H1 (cell line): Measurements from ENCODE around the gene OR51B2. TPM values are rescaled to one million over a fixed set of nuclear protein-coding genes. Genes with fewer than 3 reads are reported as not detected.

Source experiments
- CTCF ChIA-PET: fragments of 300-600 bp; sonication (Branson Sonifier 250); formaldehyde crosslinking; loops from one replicate; lab custom pipeline; 2021; ENCODE audit not compliant: partially characterized antibody; lab: Charles Lee
- POLR2A ChIA-PET: fragments of 300-600 bp; sonication (Branson Sonifier 250); formaldehyde crosslinking; loops from one replicate; lab custom pipeline; 2021; ENCODE audit warnings: inconsistent platforms; ENCODE audit not compliant: partially characterized antibody; lab: Charles Lee
- DNase-seq, 2 experiments: peaks; one replicate each; pipeline versions ENCODE4 v3.0.0 to v3.0.0-alpha.2; 2010 to 2022; ENCODE audit warnings: low spot score in 2 of 2, low read depth in 1 of 2, mixed read lengths in 1 of 2
- FAIRE-seq: peaks from 2 replicates; lab custom pipeline; 2011; peaks lifted over from hg19 to GRCh38; lab: Jason Lieb, UNC
- H2AFZ ChIP-seq: 2 replicates; pipeline ENCODE4 v1.8.1; 2012; ENCODE audit warnings: low read length, inconsistent platforms
- H2AK5ac ChIP-seq: 2 replicates; pipeline ENCODE4 v1.6.1; 2013; ENCODE audit warnings: low read depth, low read length
- H2BK120ac ChIP-seq: replicated peaks from 2 replicates; pipeline ENCODE3; 2013; ENCODE audit warnings: low read depth, low read length, inconsistent platforms
- H2BK12ac ChIP-seq: 2 replicates; pipeline ENCODE4 v1.6.1; 2013; ENCODE audit warnings: low read depth, low read length
- H2BK15ac ChIP-seq: 2 replicates; pipeline ENCODE4 v1.6.1; 2013; ENCODE audit warnings: low read length
- H2BK20ac ChIP-seq: 2 replicates; pipeline ENCODE4 v1.6.1; 2013; ENCODE audit warnings: low read length
- H2BK5ac ChIP-seq: 2 replicates; pipeline ENCODE4 v1.6.1; 2013; ENCODE audit warnings: low read depth, low read length
- H3K14ac ChIP-seq: 2 replicates; pipeline ENCODE4 v1.6.1; 2013; ENCODE audit warnings: inconsistent platforms; ENCODE audit not compliant: insufficient read length
- H3K18ac ChIP-seq: 2 replicates; pipeline ENCODE4 v1.6.1; 2013; ENCODE audit warnings: low read length; ENCODE audit errors: extremely low read depth
- H3K23ac ChIP-seq: 2 replicates; pipeline ENCODE4 v1.6.1; 2013; ENCODE audit warnings: inconsistent platforms; ENCODE audit not compliant: insufficient read length
- H3K23me2 ChIP-seq: 2 replicates; pipeline ENCODE4 v1.6.1; 2013; ENCODE audit warnings: low read depth, low read length
- H3K27ac ChIP-seq: 2 replicates; pipeline ENCODE4 v1.6.1; 2011; ENCODE audit warnings: low read depth, low read length, inconsistent platforms
- H3K27me3 ChIP-seq, 4 experiments: replicated peaks in 1 of 4; 1 replicate in 1 of 4; 2 replicates in 3 of 4; pipeline versions ENCODE4 v1.6.1 to v1.8.1; 2011 to 2013; ENCODE audit warnings: low read length in 3 of 4, mild to moderate bottlenecking in 3 of 4, inconsistent platforms in 2 of 4, mixed read lengths in 2 of 4, moderate library complexity in 1 of 4; ENCODE audit not compliant: control insufficient read depth in 3 of 4, insufficient read depth in 3 of 4; ENCODE audit errors: extremely low read depth in 1 of 4
- H3K36me3 ChIP-seq, 4 experiments: 2 replicates each; pipeline versions ENCODE4 v1.6.1 to v1.8.1; 2011 to 2013; ENCODE audit warnings: mild to moderate bottlenecking in 4 of 4, low read length in 3 of 4, moderate library complexity in 2 of 4, control low read depth in 1 of 4, inconsistent platforms in 1 of 4; ENCODE audit not compliant: insufficient read depth in 4 of 4, control insufficient read depth in 2 of 4
- H3K4ac ChIP-seq: replicated peaks from 2 replicates; pipeline ENCODE3; 2013; ENCODE audit warnings: low read length, low read depth, mixed read lengths, inconsistent platforms; ENCODE audit not compliant: insufficient read length
- H3K4me1 ChIP-seq, 4 experiments: replicated peaks in 1 of 4; 1 replicate in 1 of 4; 2 replicates in 3 of 4; pipeline versions ENCODE4 v1.6.1 to v1.8.1; 2011 to 2013; ENCODE audit warnings: low read length in 3 of 4, inconsistent platforms in 2 of 4, mixed read lengths in 1 of 4; ENCODE audit not compliant: insufficient read depth in 4 of 4, control insufficient read depth in 3 of 4
- H3K4me2 ChIP-seq, 2 experiments: 2 replicates each; pipeline versions ENCODE4 v1.6.1 to v1.8.1; 2011 to 2013; ENCODE audit warnings: low read depth in 2 of 2, low read length in 2 of 2, control low read depth in 1 of 2, inconsistent platforms in 1 of 2, mild to moderate bottlenecking in 1 of 2; ENCODE audit not compliant: insufficient read depth in 1 of 2
- H3K4me3 ChIP-seq, 4 experiments: fragments of 200-600, 300-600 bp in 1 of 4; sonication (generic), shearing (Covaris generic), sonication (Bioruptor Twin) in 1 of 4; 2 replicates each; pipeline versions ENCODE4 v1.5.1 to v1.8.1; 2011 to 2016; ENCODE audit warnings: low read length in 4 of 4, low read depth in 3 of 4, control low read depth in 2 of 4, inconsistent platforms in 2 of 4, mild to moderate bottlenecking in 2 of 4, mixed read lengths in 1 of 4, moderate library complexity in 1 of 4; ENCODE audit not compliant: insufficient read depth in 2 of 4; ENCODE audit errors: extremely low read depth in 1 of 4
- H3K56ac ChIP-seq: replicated peaks from 2 replicates; pipeline ENCODE3; 2013; ENCODE audit warnings: low read depth, mild to moderate bottlenecking, mixed read lengths, low read length, inconsistent platforms; ENCODE audit not compliant: insufficient read length
- H3K79me1 ChIP-seq: 2 replicates; pipeline ENCODE4 v1.6.1; 2013; ENCODE audit warnings: low read depth, low read length, control low read depth
- H3K79me2 ChIP-seq, 2 experiments: 2 replicates each; pipeline versions ENCODE4 v1.6.1 to v1.8.1; 2012 to 2013; ENCODE audit warnings: low read length in 2 of 2, mild to moderate bottlenecking in 2 of 2, inconsistent platforms in 1 of 2; ENCODE audit not compliant: insufficient read depth in 2 of 2, control insufficient read depth in 1 of 2
- H3K9ac ChIP-seq, 4 experiments: replicated peaks in 1 of 4; 1 replicate in 1 of 4; 2 replicates in 3 of 4; pipeline versions ENCODE4 v1.6.1 to v1.8.1; 2011 to 2013; ENCODE audit warnings: low read depth in 3 of 4, low read length in 3 of 4, control low read depth in 2 of 4, mild to moderate bottlenecking in 2 of 4, moderate library complexity in 2 of 4, inconsistent platforms in 1 of 4; ENCODE audit errors: extremely low read depth in 1 of 4
- H3K9me3 ChIP-seq, 2 experiments: 2 replicates each; pipeline versions ENCODE4 v1.6.1 to v1.8.1; 2012 to 2013; ENCODE audit warnings: mild to moderate bottlenecking in 2 of 2, moderate library complexity in 2 of 2, control low read depth in 1 of 2, inconsistent platforms in 1 of 2, low read depth in 1 of 2, low read length in 1 of 2, mixed read lengths in 1 of 2; ENCODE audit not compliant: insufficient read depth in 2 of 2
- H4K20me1 ChIP-seq, 2 experiments: replicated peaks in 1 of 2; 2 replicates each; pipeline versions ENCODE3 to v1.8.1; 2011 to 2013; ENCODE audit warnings: inconsistent platforms in 2 of 2, low read length in 2 of 2, mild to moderate bottlenecking in 1 of 2; ENCODE audit not compliant: insufficient read depth in 2 of 2, control insufficient read depth in 1 of 2
- H4K5ac ChIP-seq: 2 replicates; pipeline ENCODE4 v1.6.1; 2013; ENCODE audit warnings: low read length, low read depth, mixed read lengths, inconsistent platforms; ENCODE audit not compliant: insufficient read length
- H4K8ac ChIP-seq: 2 replicates; pipeline ENCODE4 v1.8.0; 2013; ENCODE audit warnings: mild to moderate bottlenecking, moderate library complexity, low read length, inconsistent platforms; ENCODE audit not compliant: insufficient read depth; ENCODE audit errors: extremely low read depth
- H4K91ac ChIP-seq: replicated peaks from 2 replicates; pipeline ENCODE3; 2013; ENCODE audit warnings: low read length, mixed read lengths, inconsistent platforms; ENCODE audit not compliant: insufficient read length
- BCL11A ChIP-seq, 2 experiments: IDR thresholded peaks; one replicate each; pipeline ENCODE4 v1.6.1; 2011; ENCODE audit warnings: low read depth in 2 of 2, low read length in 2 of 2, mild to moderate bottlenecking in 2 of 2
- BRCA1 ChIP-seq: IDR thresholded peaks from 2 replicates; pipeline ENCODE4 v1.6.1; 2012; ENCODE audit warnings: low read depth, low read length, improper control_type of control experiment
- CHD2 ChIP-seq: IDR thresholded peaks from 2 replicates; pipeline ENCODE4 v1.6.1; 2012; ENCODE audit warnings: low read length, improper control_type of control experiment
- CTCF ChIP-seq, 3 experiments: IDR thresholded peaks; 1 replicate in 2 of 3; 2 replicates in 1 of 3; pipeline versions ENCODE4 v1.5.1 to v1.6.1; 2011; ENCODE audit warnings: low read length in 3 of 3, mild to moderate bottlenecking in 3 of 3, inconsistent platforms in 2 of 3, low read depth in 1 of 3, moderate library complexity in 1 of 3; ENCODE audit not compliant: insufficient read depth in 1 of 3; ENCODE audit errors: control extremely low read depth in 1 of 3
- GABPA ChIP-seq: IDR thresholded peaks from 2 replicates; pipeline ENCODE4 v1.6.1; 2011; ENCODE audit warnings: mild to moderate bottlenecking, low read length, moderate library complexity, borderline replicate concordance; ENCODE audit not compliant: insufficient read depth
- POLR2A ChIP-seq, 2 experiments: IDR thresholded peaks; 1 replicate in 1 of 2; 2 replicates in 1 of 2; pipeline ENCODE4 v1.6.1; 2011; ENCODE audit warnings: low read depth in 2 of 2, low read length in 2 of 2, mild to moderate bottlenecking in 2 of 2; ENCODE audit errors: control extremely low read depth in 1 of 2
- POU5F1 ChIP-seq: IDR thresholded peaks from 2 replicates; pipeline ENCODE4 v1.6.1; 2011; ENCODE audit warnings: low read depth, mild to moderate bottlenecking, low read length, moderate library complexity
- RBBP5 ChIP-seq: IDR thresholded peaks from 2 replicates; pipeline ENCODE4 v1.7.1; 2012; ENCODE audit warnings: low read depth, mild to moderate bottlenecking, inconsistent platforms, low read length, moderate library complexity, borderline replicate concordance
- SAP30 ChIP-seq: fragments of 300-600 bp; sonication (generic); IDR thresholded peaks from 2 replicates; pipeline ENCODE4 v1.7.1; 2012; ENCODE audit warnings: low read length, moderate library complexity, mild to moderate bottlenecking, inconsistent platforms; ENCODE audit not compliant: insufficient read depth, insufficient replicate concordance
- SIN3A ChIP-seq, 2 experiments: IDR thresholded peaks in 1 of 2; conservative IDR thresholded peaks in 1 of 2; 2 replicates each; pipeline ENCODE4 v1.6.1; 2011 to 2012; ENCODE audit warnings: low read length in 2 of 2, improper control_type of control experiment in 1 of 2, low read depth in 1 of 2, mild to moderate bottlenecking in 1 of 2
- SIX5 ChIP-seq: IDR thresholded peaks from 2 replicates; pipeline ENCODE4 v1.6.1; 2011; ENCODE audit warnings: mild to moderate bottlenecking, low read depth, low read length
- TCF12 ChIP-seq: IDR thresholded peaks from 2 replicates; pipeline ENCODE4 v1.6.1; 2011; ENCODE audit warnings: low read depth, mild to moderate bottlenecking, low read length
- WGBS, 2 experiments: shearing (Covaris generic) in 1 of 2; methylation state at CpG; one replicate each; pipeline versions ENCODE4 v1.1.6 to v1.1.7; 2013 to 2015; ENCODE audit warnings: low lambda C conversion rate in 2 of 2, mixed read lengths in 2 of 2, inconsistent platforms in 1 of 2, low coverage in 1 of 2, missing lambda C conversion rate in 1 of 2; ENCODE audit not compliant: insufficient replicate concordance in 2 of 2, insufficient coverage in 1 of 2, insufficient read length in 1 of 2; ENCODE audit errors: extremely low coverage in 1 of 2, missing lambda C conversion rate in 1 of 2; 5-methylcytosine and 5-hydroxymethylcytosine counted together
- polyA plus RNA-seq, 7 experiments: library from polyadenylated mRNA; depleted of rRNA in 3 of 7; stranded (reverse) in 5 of 7; unstranded in 2 of 7; fragments of >200 nt in 5 of 7; fragments of 200-250 nt in 2 of 7; gene quantifications; 1 replicate in 5 of 7; 2 replicates in 1 of 7; 4 replicates in 1 of 7; pipeline versions ENCODE4 v1.2.1 to v1.2.3, GENCODE V29; 2011 to 2013; ENCODE audit warnings: missing spikeins in 2 of 7, mixed read lengths in 2 of 7
- total RNA-seq: library from RNA; stranded (reverse); fragmentation: NEBNext Ultra II Directional; extraction: Animal tissue kit (Norgen Biotek cat#: 25700); gene quantifications from 2 replicates; pipeline ENCODE4 v1.2.1, GENCODE V29; 2021

Gene OR51B2
- total and polyA plus RNA-seq, 2 of the 8 experiments (the other 6 are each of a cell fraction or from before 2014, with no cell fraction given): not detected

GRCh38 chr11:5363679-5364078, 39.6 kb upstream of the OR51B2 start:
- no peak for FAIRE-seq
- Histone ChIP-seq H2AK5ac (no peak overlapping the region), H3K14ac (no peak overlapping the region), H2BK12ac (no peak overlapping the region), H3K79me1 (no peaks in the 10 kb centered on the region), H2BK120ac (no peak overlapping the region), H3K56ac (no peak overlapping the region), H2BK20ac (no peak overlapping the region), H3K27me3 (no peaks in the 10 kb centered on the region), H3K79me2 (no peaks in the 10 kb centered on the region)
- CTCF ChIA-PET: interaction anchor here (0.7 to 1.9 kb wide), 5 partner anchors 12 to 156 kb away, joined by 3 to 6 read pairs (median 4); partner anchors contain the start of gene OR51B6
- TF ChIP-seq POLR2A (IDR thresholded peaks at IDR 0.05; ENCODE audit: control extremely low read depth in 1 of 2, low read depth in 2 of 2, low read length in 2 of 2) (no peak), BRCA1 (no peak), CTCF (IDR thresholded peaks at IDR 0.05; ENCODE audit: control extremely low read depth in 1 of 3, insufficient read depth in 1 of 3, low read depth in 1 of 3, low read length in 3 of 3) (no peak), RBBP5 (no peak), BCL11A (IDR thresholded peaks at IDR 0.05; ENCODE audit: low read depth in 2 of 2, low read length in 2 of 2) (no peak), SIN3A (conservative IDR thresholded peaks at IDR 0.05 in 1 of 2, IDR thresholded peaks at IDR 0.05 in 1 of 2; ENCODE audit: low read depth in 1 of 2, low read length in 2 of 2) (no peak), CHD2 (no peak), TCF12 (no peak), SAP30 (no peak), POU5F1 (no peak), SIX5 (no peak), GABPA (no peak)
- TF ChIP-seq, all 59 proteins: peak for 0
- Histone ChIP-seq H3K23ac (no peak overlapping the region), H3K4ac (no peak overlapping the region), H4K91ac (no peak overlapping the region), H2BK15ac (no peak overlapping the region), H3K18ac (no peak overlapping the region), H4K5ac (no peak overlapping the region), H2BK5ac (no peak overlapping the region), H2AFZ (no peak overlapping the region), H3K4me3 (no peak overlapping the region), H3K9ac (no peak overlapping the region), H3K9me3 (no peaks in the 10 kb centered on the region), H3K4me2 (no peak overlapping the region), H3K27ac (no peak overlapping the region), H4K8ac (no peak overlapping the region), H4K20me1 (no peaks in the 10 kb centered on the region), H3K36me3 (no peaks in the 10 kb centered on the region), H3K23me2 (peaks cover 4% of the 10 kb centered on the region; the same call in 1 of the 2 replicates), H3K4me1 (no peaks in the 10 kb centered on the region)
- 86% methylated on average over 1 of the region's 1 CpG; no CpG with 5 or more reads in 1 of the 2 experiments for WGBS, 2 experiments
- POLR2A ChIA-PET: no interaction called here
- DNase-seq: no peak
